SK-N-SH (cell line): ENCODE measurements around the gene CLASRP. TPM values are rescaled to one million over a fixed set of nuclear protein-coding genes. Genes with fewer than 3 reads are reported as not detected.

ENCODE experiments used
- CTCF ChIA-PET: fragments of 300-600, 350-600 bp; formaldehyde crosslinking; extraction: SDS; loops from one replicate; lab custom pipeline; 2021; lab: Yijun Ruan, JAX
- POLR2A ChIA-PET: fragments of 350-600 bp; sonication (Branson Sonifier 250); formaldehyde crosslinking; extraction: SDS; loops from one replicate; lab custom pipeline; 2020; ENCODE audit warnings: antibody characterized with exemption, inconsistent platforms; lab: Yijun Ruan, JAX
- DNase-seq: peaks from one replicate; pipeline ENCODE4 v3.0.0; 2012
- H2AFZ ChIP-seq: fragments of 200-600 bp; sonication (generic); 2 replicates; pipeline ENCODE4 v1.8.1; 2016; ENCODE audit warnings: antibody characterized with exemption, mild to moderate bottlenecking, low read depth
- H3F3A ChIP-seq: fragments of 200-600 bp; sonication (generic); replicated peaks from 2 replicates; pipeline ENCODE3; 2016; ENCODE audit warnings: antibody characterized with exemption, mild to moderate bottlenecking; ENCODE audit not compliant: insufficient read depth
- H3K27ac ChIP-seq, 2 experiments: fragments of 200-500 bp in 1 of 2; fragments of 200-600 bp in 1 of 2; sonication (Bioruptor generic) in 1 of 2; sonication (generic), shearing (Covaris generic) in 1 of 2; 2 replicates each; pipeline versions ENCODE4 v1.5.1 to v1.6.1; 2014 to 2016; ENCODE audit warnings: low read depth in 2 of 2, inconsistent platforms in 1 of 2, low read length in 1 of 2, mild to moderate bottlenecking in 1 of 2, mixed read lengths in 1 of 2
- H3K27me3 ChIP-seq: fragments of 200-600 bp; sonication (generic), shearing (Covaris generic); 2 replicates; pipeline ENCODE4 v1.6.1; 2016; ENCODE audit warnings: mixed run types; ENCODE audit not compliant: insufficient read depth
- H3K36me3 ChIP-seq, 2 experiments: fragments of 200-500 bp in 1 of 2; fragments of 200-600 bp in 1 of 2; sonication (Bioruptor generic) in 1 of 2; sonication (generic) in 1 of 2; replicated peaks in 1 of 2; 2 replicates each; pipeline versions ENCODE3 to v1.5.1; 2014 to 2016; ENCODE audit warnings: low read length in 1 of 2, mild to moderate bottlenecking in 1 of 2; ENCODE audit not compliant: insufficient read depth in 2 of 2, control insufficient read depth in 1 of 2
- H3K4me1 ChIP-seq, 2 experiments: fragments of 200-500 bp in 1 of 2; fragments of 200-600 bp in 1 of 2; sonication (Bioruptor generic) in 1 of 2; sonication (generic), shearing (Covaris generic) in 1 of 2; 2 replicates each; pipeline versions ENCODE4 v1.5.1 to v1.6.1; 2014 to 2016; ENCODE audit warnings: low read depth in 1 of 2, low read length in 1 of 2, mixed run types in 1 of 2; ENCODE audit not compliant: insufficient read depth in 2 of 2, control insufficient read depth in 1 of 2
- H3K4me2 ChIP-seq: fragments of 200-600 bp; sonication (generic), shearing (Covaris generic); 2 replicates; pipeline ENCODE4 v1.6.1; 2017; ENCODE audit warnings: mixed run types
- H3K4me3 ChIP-seq, 2 experiments: fragments of 200-500 bp in 1 of 2; fragments of 200-600 bp in 1 of 2; sonication (Bioruptor generic) in 1 of 2; sonication (generic), shearing (Covaris generic) in 1 of 2; 2 replicates each; pipeline versions ENCODE4 v1.5.1 to v1.8.1; 2014 to 2016; ENCODE audit warnings: low read depth in 2 of 2, inconsistent platforms in 1 of 2, low read length in 1 of 2, mild to moderate bottlenecking in 1 of 2, mixed read lengths in 1 of 2, moderate library complexity in 1 of 2
- H3K79me2 ChIP-seq: fragments of 200-600 bp; sonication (generic); 2 replicates; pipeline ENCODE4 v1.8.1; 2017; ENCODE audit warnings: mild to moderate bottlenecking; ENCODE audit not compliant: insufficient read depth
- H3K9ac ChIP-seq: fragments of 200-600 bp; sonication (generic); 2 replicates; pipeline ENCODE4 v1.6.1; 2017; ENCODE audit warnings: mixed run types
- H3K9me2 ChIP-seq: fragments of 200-600 bp; sonication (generic); 2 replicates; pipeline ENCODE4 v1.6.1; 2017; ENCODE audit warnings: mixed run types
- H3K9me3 ChIP-seq: fragments of 200-600 bp; sonication (generic); 2 replicates; pipeline ENCODE4 v1.6.1; 2017; ENCODE audit warnings: mixed run types, mild to moderate bottlenecking, moderate library complexity
- H4K20me1 ChIP-seq: fragments of 200-600 bp; sonication (generic); 2 replicates; pipeline ENCODE4 v1.6.1; 2017; ENCODE audit warnings: mild to moderate bottlenecking, mixed run types; ENCODE audit not compliant: insufficient read depth
- EZH2phosphoT487 ChIP-seq: fragments of 200-600 bp; sonication (generic); IDR thresholded peaks from 2 replicates; pipeline ENCODE4 v1.6.1; 2017; ENCODE audit warnings: low read depth, mixed run types, mild to moderate bottlenecking, antibody characterized with exemption, moderate library complexity, borderline replicate concordance
- FOSL2 ChIP-seq: IDR thresholded peaks from 2 replicates; pipeline ENCODE4 v1.4.0; 2012; ENCODE audit warnings: low read depth, mild to moderate bottlenecking, moderate library complexity, borderline replicate concordance
- GABPA ChIP-seq: IDR thresholded peaks from 2 replicates; pipeline ENCODE4 v1.4.0; 2012; ENCODE audit warnings: low read depth, mild to moderate bottlenecking
- JUND ChIP-seq: IDR thresholded peaks from 2 replicates; pipeline ENCODE4 v1.4.0; 2012
- MEF2A ChIP-seq: IDR thresholded peaks from 2 replicates; pipeline ENCODE4 v1.4.0; 2012; ENCODE audit warnings: low read depth, borderline replicate concordance
- NFIC ChIP-seq: IDR thresholded peaks from 2 replicates; pipeline ENCODE4 v1.4.0; 2012; ENCODE audit warnings: borderline replicate concordance
- RFX5 ChIP-seq: IDR thresholded peaks from 2 replicates; pipeline ENCODE4 v1.6.1; 2012; ENCODE audit warnings: mild to moderate bottlenecking, improper control_type of control experiment, low read length
- SMC3 ChIP-seq: IDR thresholded peaks from 2 replicates; pipeline ENCODE4 v1.6.1; 2012; ENCODE audit warnings: low read depth, low read length, improper control_type of control experiment
- TCF12 ChIP-seq: IDR thresholded peaks from 2 replicates; pipeline ENCODE4 v1.4.0; 2012
- whole genome bisulfite sequencing: methylation state at CpG from one replicate; pipeline ENCODE4 v1.1.6; 2017; ENCODE audit warnings: low lambda C conversion rate; 5-methylcytosine and 5-hydroxymethylcytosine counted together
- polyA plus RNA-seq, 3 experiments: library from polyadenylated mRNA; depleted of rRNA; stranded (reverse); fragments of >200 nt; gene quantifications; 2 replicates each; pipeline ENCODE4 v1.2.3, GENCODE V29; 2012
- TF ChIP-seq, protein P1 (sequence below): IDR thresholded peaks from 2 replicates; pipeline ENCODE4 v1.6.1; 2012; ENCODE audit warnings: mild to moderate bottlenecking, low read depth, low read length, moderate library complexity
- TF ChIP-seq, protein P2 (sequence below): fragments of 200-600 bp; sonication (generic); IDR thresholded peaks from 2 replicates; pipeline ENCODE4 v1.6.1; 2017; ENCODE audit warnings: antibody characterized with exemption, mild to moderate bottlenecking, moderate library complexity
- TF ChIP-seq, protein P3 (sequence below): IDR thresholded peaks from 2 replicates; pipeline ENCODE4; 2012

CLASRP gene
- polyA plus RNA-seq, 1 of the 3 experiments (the other 2 are of a cell fraction), result 54.8 TPM

GRCh38 chr19:45101806-45102205 lies 63.0 kb downstream of the CLASRP start (continued):
- TF ChIP-seq, protein P1, sequence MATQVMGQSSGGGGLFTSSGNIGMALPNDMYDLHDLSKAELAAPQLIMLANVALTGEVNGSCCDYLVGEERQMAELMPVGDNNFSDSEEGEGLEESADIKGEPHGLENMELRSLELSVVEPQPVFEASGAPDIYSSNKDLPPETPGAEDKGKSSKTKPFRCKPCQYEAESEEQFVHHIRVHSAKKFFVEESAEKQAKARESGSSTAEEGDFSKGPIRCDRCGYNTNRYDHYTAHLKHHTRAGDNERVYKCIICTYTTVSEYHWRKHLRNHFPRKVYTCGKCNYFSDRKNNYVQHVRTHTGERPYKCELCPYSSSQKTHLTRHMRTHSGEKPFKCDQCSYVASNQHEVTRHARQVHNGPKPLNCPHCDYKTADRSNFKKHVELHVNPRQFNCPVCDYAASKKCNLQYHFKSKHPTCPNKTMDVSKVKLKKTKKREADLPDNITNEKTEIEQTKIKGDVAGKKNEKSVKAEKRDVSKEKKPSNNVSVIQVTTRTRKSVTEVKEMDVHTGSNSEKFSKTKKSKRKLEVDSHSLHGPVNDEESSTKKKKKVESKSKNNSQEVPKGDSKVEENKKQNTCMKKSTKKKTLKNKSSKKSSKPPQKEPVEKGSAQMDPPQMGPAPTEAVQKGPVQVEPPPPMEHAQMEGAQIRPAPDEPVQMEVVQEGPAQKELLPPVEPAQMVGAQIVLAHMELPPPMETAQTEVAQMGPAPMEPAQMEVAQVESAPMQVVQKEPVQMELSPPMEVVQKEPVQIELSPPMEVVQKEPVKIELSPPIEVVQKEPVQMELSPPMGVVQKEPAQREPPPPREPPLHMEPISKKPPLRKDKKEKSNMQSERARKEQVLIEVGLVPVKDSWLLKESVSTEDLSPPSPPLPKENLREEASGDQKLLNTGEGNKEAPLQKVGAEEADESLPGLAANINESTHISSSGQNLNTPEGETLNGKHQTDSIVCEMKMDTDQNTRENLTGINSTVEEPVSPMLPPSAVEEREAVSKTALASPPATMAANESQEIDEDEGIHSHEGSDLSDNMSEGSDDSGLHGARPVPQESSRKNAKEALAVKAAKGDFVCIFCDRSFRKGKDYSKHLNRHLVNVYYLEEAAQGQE, result no peak
- TF ChIP-seq GABPA, result no peak
- no peak for TF ChIP-seq RFX5

DNA sequence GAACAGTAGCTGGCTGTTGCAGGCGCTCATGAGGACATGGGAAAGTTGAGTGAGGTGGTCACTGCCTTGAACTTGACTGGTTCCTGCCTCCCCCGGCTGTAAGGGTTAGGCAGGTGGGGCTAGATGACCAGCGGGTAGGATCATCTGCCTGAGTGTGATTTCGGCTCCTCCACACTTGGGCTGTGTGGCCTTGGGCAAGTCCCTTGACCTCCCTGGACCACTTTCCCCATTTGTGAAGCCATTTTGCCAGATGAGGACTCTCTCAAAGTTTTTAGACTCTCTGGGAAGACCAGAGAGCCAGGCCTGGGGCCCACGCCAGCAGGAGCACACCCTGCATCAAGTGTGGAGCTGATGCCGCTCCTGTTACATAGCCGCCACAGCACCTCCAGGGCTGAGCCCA lies 63.6 kb downstream of the CLASRP start:
- Histone ChIP-seq H3K27ac (no peak overlapping the region), H3K79me2 (peaks cover 95% of the 10 kb centered on the region), H3K9ac (no peak overlapping the region), H3K4me3 (no peak overlapping the region), H3K9me2 (no peaks in the 10 kb centered on the region), H4K20me1 (peaks cover 90% of the 10 kb centered on the region), H3K4me2 (no peak overlapping the region), H3K27me3 (no peaks in the 10 kb centered on the region), H3K36me3 (no peaks in the 10 kb centered on the region), H3K9me3 (no peaks in the 10 kb centered on the region), H3F3A (peaks cover 13% of the 10 kb centered on the region), H3K4me1 (peaks cover 14 to 29% of the 10 kb centered on the region in 2 experiments; a peak in 3 of 4 replicates), H2AFZ (no peak overlapping the region)
- DNase-seq, result no peak
- ChIA-PET POLR2A (interaction anchor here (0.8 to 1.9 kb wide), 2 partner anchors 10 kb away, joined by 4 read pairs; partner anchors contain the start of gene PPP1R37), CTCF (interaction anchor here (0.7 kb wide), 1 partner anchor 50 kb away, joined by 3 read pairs; no protein-coding TSS in a partner anchor)
- 94% methylated on average over 5 of the region's 7 CpGs for WGBS
- TF ChIP-seq MEF2A (no peak), NFIC (no peak), FOSL2 (no peak), TCF12 (no peak), EZH2phosphoT487 (no peak), JUND (no peak), RFX5 (no peak)

DNA sequence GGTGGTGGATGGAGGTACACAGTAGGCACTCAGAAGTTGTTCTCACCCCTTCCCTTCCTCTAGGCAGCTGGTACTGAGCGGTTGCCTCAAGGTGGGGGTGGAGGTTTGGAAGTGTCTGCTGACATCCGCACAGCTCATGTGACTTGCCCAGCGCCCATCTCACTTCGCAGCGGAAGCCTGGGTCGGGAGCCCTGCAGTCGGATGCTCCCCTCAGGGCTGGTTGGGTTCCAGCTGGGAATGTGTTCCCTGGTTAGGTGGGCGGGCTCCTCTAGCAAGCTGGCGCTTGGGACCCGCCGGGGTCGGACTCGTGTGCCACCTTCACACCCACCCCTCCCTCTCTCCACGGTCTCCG lies 64.3 kb downstream of the CLASRP start:
- peaks cover 10 to 23% of the 10 kb centered on the region in 2 experiments; a peak in 3 of 4 replicates for H3K4me1 ChIP-seq
- no peak overlapping the region for H2AFZ ChIP-seq
- H4K20me1 ChIP-seq, result peaks cover 90% of the 10 kb centered on the region
- no peaks in the 10 kb centered on the region for H3K9me3 ChIP-seq
- H3K36me3 ChIP-seq, result no peaks in the 10 kb centered on the region
- POLR2A ChIA-PET, result interaction anchor here (0.5 to 0.8 kb wide), 2 partner anchors 11 to 40 kb away, joined by 3 to 4 read pairs; partner anchors contain the start of gene PPP1R37
- WGBS, result 82% methylated on average over 12 of the region's 15 CpGs
- no peaks in the 10 kb centered on the region for H3K27me3 ChIP-seq
- H3K79me2 ChIP-seq, result peaks cover 95% of the 10 kb centered on the region
- no peak overlapping the region for H3K4me3 ChIP-seq
- H3K27ac ChIP-seq, result no peak overlapping the region
- no peak for DNase-seq
- no peak overlapping the region for H3K9ac ChIP-seq
- CTCF ChIA-PET, result interaction anchor here (0.7 to 1.1 kb wide), 2 partner anchors 10 to 49 kb away, joined by 3 read pairs; partner anchors contain the start of gene PPP1R37
- TF ChIP-seq, protein P2, sequence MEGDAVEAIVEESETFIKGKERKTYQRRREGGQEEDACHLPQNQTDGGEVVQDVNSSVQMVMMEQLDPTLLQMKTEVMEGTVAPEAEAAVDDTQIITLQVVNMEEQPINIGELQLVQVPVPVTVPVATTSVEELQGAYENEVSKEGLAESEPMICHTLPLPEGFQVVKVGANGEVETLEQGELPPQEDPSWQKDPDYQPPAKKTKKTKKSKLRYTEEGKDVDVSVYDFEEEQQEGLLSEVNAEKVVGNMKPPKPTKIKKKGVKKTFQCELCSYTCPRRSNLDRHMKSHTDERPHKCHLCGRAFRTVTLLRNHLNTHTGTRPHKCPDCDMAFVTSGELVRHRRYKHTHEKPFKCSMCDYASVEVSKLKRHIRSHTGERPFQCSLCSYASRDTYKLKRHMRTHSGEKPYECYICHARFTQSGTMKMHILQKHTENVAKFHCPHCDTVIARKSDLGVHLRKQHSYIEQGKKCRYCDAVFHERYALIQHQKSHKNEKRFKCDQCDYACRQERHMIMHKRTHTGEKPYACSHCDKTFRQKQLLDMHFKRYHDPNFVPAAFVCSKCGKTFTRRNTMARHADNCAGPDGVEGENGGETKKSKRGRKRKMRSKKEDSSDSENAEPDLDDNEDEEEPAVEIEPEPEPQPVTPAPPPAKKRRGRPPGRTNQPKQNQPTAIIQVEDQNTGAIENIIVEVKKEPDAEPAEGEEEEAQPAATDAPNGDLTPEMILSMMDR, result no peak
- TF ChIP-seq, protein P3, sequence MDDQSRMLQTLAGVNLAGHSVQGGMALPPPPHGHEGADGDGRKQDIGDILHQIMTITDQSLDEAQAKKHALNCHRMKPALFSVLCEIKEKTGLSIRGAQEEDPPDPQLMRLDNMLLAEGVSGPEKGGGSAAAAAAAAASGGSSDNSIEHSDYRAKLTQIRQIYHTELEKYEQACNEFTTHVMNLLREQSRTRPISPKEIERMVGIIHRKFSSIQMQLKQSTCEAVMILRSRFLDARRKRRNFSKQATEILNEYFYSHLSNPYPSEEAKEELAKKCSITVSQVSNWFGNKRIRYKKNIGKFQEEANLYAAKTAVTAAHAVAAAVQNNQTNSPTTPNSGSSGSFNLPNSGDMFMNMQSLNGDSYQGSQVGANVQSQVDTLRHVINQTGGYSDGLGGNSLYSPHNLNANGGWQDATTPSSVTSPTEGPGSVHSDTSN, result no peak
- TF ChIP-seq SMC3 (no peak), JUND (no peak)
- TF ChIP-seq, protein P1, result no peak
- H3F3A ChIP-seq, result peaks cover 6% of the 10 kb centered on the region
- no peak overlapping the region for H3K4me2 ChIP-seq
- H3K9me2 ChIP-seq, result no peaks in the 10 kb centered on the region
